Epithelial cell of prostate (primary cell): ENCODE data around the gene RBSN.

Source experiments
- DNase-seq: peaks from one replicate; pipeline ENCODE4 v3.0.0-alpha.2; 2011; ENCODE audit warnings: low read depth, low spot score
- H3K27ac ChIP-seq: fragments of 450-650 bp; 2 replicates; pipeline ENCODE4 v1.5.1; 2017; ENCODE audit warnings: mild to moderate bottlenecking

The RBSN gene

DNA sequence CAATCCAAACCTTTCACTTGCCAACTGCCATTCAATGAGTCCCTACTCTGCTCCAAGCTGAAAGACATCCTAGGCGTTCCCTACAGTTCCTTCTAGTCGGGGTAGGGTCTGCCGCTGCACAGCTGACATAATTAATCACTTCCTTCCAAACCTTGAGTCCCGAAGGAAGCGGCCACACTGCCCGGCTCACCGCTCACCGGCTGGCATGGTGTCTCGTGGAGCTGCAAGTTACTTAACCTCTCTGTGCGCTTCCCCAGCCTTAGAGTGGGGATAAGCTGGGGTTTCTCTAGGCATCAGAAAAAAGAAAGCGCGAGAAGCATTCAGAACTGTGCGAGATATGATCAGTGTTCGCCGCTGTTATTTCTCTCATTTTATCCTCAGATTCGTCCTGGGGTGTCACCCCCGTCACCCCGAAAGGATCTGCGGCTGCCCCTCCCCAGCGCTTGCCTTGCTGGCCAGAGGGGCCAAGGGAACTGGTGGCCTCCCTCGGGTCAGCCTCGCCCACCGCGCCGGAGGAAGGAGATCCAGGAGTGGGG is 34.6 kb downstream of the RBSN start:
- H3K27ac ChIP-seq: peak overlapping the region; percentile 59

DNA sequence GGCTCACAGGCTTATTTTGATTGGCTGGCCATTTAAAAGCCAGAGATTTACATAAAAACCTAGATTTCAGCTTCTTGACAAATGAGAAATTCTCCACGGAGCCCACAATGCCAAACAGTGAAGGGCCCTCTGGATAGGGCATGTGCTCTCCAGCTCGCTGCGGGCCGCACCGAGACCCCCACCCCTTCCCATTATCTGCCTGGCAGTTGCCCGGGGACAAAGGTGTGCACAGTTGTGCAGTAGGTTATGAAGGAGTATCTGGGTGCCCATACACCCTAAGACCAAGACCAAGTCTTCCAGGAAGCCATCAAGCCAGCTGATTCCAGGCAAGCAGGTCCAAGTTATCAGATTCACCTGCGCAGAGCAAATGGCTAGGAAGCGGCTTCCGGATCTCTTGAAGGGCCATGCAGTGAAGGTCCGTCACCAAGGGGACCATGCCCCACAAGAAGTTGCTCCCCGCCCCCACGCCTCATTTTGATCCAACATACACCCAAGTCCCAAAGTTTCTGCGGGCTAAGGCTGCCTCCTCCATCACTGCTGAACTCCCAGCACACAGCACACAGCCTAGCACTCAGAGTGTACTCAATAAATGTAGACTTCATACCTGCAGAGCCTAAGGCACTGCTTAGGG is 35.2 kb downstream of the RBSN start:
- H3K27ac ChIP-seq: peak overlapping the region; percentile 59
- DNase-seq: no peak

More for the DNA sequence above, 34.6 kb downstream of the RBSN start:
- DNase-seq: no peak

DNA sequence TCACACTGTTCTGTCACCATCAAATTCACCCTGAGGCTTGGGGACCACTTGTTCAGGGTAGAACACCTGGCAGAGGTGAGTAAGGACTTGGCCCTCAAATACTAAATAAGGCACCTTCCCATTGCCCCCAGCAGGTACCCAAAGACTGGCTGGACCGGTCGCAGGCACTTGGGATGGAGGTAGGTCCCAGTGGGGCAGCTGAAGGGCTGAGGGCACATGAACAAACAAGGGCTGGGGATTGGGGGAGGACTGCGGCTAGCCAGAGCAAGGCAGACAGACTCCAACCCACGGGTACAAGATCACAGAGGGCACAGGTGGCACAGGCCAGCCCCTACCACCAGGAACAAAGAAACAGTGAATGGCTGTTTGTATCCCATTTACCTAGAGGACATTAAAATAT is 35.7 kb downstream of the RBSN start:
- H3K27ac ChIP-seq: no peak overlapping the region
- DNase-seq: no peak

DNA sequence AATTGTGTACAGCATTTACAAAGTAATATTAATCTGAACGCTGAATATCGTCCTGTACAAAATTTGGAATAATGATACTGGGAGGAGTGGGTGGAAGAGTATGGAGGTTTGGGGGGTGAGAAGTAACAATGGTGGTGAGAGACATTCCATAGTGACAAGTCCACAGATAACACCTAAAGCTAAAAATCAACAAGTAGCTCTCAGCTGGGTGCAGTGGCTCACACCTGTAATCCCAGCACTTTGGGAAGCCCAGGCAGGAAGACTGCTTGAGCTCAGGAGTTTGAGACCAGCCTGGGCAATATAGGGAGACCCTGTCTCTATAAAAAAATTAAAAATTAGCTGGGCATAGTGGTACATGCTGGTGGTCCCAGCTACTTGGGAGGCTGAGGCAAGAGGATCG is 38.9 kb downstream of the RBSN start:
- no peak for DNase-seq
- no peak overlapping the region for H3K27ac ChIP-seq

DNA sequence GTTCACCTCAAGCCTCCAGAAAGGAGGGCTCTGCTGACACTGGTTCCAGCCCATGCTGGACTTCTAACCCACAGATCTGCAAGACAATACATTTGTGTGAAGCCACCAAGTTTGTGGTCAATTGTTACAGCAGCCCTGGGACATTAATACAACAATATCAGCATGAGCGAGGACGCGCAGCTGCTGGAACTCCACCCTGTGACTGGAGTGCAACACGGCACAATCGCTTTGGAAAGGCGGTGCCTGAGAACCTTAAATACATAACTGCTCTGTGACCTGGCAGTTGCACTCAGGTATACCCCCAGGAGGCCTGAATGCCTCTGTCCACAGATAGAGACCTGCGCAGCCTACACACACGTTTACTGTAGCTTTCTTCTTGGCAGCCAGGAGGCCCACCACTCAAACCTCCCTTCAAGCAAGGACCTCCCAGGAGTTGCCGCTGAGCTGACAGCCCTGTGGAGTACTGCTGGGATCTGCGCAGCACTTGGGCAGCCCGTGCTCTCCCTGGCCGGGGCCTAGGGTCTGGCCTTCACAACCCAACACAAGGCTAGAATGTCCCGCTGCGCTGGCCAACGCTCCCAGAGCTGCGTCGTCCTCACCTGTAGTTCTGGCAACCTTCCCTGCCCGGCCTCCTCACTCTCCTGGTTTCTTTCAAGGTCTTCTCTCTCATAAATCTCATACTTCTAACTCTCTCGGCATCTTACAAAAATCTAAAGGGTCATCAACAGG is 42.1 kb downstream of the RBSN start:
- no peak overlapping the region for H3K27ac ChIP-seq
- DNase-seq: no peak

DNA sequence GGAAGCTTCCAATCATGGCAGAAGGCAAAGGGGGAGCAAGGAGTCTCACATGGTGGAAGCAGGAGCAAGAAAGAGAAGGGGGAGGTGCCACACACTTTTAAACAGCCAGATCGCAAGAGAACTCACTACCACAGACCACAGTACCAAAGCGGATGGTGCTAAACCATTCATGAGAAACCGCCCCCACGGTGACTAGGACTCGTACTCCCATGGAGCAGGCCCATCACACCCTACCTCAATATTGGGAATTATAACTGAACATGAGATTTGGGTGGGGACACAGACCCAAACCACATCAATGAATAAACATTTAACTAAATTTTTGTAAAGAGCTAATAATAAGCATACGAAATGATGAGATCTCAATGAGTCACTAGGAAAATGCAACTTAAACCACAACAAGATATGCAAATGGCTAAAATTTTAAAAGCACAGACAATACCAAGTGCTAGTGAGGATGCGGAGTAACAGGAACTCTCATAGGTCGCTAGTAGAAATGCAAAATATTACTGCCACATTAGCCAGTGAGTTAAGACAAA is 43.9 kb downstream of the RBSN start:
- DNase-seq: no peak
- H3K27ac ChIP-seq: no peak overlapping the region

DNA sequence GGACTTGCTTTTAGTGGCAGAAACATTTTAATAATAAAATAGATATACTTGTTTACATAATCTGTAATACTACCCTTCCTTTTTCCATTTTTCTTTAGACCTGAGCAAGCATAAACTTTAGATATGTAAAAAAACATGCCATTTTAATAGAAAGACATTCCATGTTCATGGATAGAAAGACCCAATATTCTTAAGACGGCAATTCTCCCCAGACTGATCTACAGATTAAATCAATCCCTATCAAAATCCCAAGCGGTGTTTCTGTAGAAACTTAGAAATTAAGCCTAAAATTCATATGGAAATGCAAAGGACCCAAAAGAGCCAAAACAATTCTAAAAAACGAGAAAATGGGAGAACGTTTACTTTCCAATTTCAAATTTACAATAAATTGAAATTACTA is 45.4 kb downstream of the RBSN start:
- DNase-seq: no peak
- no peak overlapping the region for H3K27ac ChIP-seq

DNA sequence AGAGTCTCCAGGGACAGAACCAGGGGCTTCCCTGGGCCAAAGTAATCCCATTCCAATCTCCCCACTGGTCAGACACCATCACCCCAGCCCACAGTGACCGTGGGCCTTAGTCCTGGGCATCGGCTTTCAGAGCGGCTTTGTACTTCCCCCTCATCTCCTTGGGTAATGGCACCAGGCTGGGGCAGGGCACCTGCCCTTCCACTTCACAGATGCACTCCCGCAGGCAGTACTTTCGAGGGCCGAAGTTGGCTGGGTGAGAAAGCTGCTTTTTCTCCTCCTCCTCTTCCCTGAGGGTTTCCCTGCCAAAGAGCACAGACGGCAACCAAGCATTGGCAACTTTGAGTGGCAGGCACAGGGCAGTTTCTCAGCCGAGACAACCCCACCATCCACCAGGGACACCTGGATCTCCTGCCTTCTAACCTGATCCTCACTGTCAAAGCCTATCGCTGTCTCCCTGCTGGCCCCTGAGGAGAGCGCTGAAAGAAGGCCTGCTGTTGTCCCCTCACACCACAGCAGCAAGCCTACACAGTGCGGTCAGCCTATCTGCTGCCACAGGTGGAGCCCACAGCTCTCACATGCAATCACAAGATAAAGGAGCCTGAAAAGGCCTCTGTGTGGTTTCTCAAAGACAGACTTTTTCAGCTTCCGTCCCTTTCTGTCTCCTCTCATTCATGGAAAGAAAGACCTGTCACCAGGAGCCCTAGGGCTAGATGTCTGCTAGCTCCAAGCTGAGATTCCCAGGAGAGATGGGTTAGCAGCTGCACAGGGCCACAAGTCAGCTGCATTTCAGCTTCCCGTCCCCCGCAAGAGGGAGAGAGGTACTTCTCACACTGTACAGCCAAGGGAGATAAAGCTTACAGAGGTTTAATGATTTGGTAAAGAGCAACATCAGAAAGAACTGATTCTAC is 46.4 kb downstream of the RBSN start:
- H3K27ac ChIP-seq: no peak overlapping the region
- DNase-seq: no peak

DNA sequence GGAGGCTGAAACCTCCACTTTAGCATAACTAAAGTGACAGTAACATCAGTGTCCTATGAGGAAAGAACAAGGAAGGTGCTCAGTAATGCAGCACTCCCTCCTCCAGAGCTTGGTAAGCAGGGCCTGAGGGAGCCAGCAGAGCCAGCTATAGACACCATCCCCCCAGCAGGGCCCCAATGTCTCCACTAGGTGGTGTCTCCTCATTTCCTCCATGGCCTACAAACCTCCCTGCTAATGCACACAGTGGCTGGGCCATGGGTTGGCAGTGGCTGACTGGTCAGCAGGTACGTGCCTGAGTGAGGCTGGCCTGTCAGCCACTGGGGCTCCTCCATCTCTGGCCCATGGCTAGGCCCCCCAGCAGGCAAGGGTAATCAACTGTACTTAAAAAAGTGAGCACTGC is 47.4 kb downstream of the RBSN start:
- DNase-seq: no peak

DNA sequence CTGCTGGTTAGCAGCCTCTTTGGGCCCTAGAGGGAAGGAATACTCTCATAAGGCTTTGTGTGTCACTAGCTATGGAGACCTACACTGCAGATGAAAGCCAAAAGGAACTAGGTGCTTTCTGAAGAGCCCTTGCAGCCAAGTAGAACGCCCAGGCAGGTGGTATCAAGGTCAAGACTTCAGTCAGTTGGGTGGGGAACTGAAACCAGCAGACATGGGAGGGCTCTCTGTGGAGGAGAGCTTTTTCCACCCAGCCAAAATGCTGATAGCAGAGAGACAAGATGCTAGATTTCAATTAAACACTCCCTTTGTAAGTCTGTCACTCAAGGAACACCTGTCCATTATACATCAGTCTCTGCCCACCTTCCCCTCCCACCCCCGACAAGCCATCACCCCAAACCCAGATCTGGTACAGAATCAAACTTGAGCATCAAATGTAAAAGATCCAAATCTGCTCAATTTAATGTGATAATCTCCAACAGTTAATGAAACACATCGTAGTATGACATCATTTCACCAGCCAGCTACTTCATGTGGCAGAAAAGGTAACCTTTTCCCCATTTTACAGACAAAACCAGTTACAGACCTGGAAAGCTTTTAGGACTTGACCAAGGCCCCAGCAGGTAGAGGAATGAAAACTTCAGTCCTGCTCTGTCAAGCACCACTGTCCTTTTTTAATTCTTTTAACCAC is 48.4 kb downstream of the RBSN start:
- no peak overlapping the region for H3K27ac ChIP-seq

More for the DNA sequence above, 47.4 kb downstream of the RBSN start:
- no peak overlapping the region for H3K27ac ChIP-seq

DNA sequence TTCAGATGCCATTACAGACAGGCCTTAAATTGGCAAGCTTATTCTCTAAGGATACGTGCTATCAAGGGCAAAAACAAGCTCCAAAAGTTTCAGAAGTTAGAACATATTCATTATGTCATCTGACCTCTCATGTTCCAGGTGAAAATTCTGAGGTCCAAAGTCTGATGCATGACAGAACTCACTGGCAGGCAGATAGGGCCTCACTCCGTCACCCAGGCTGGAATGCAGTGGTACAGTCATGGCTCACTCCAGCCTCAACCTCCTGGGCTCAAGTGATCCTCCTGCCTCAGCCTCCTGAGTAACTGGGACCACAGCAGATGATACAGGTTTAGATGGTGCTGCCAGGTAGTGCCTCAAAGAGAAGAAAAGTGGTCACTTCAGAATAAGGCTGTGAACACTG is 49.4 kb downstream of the RBSN start:
- DNase-seq: no peak
- H3K27ac ChIP-seq: no peak overlapping the region

More for the DNA sequence above, 48.4 kb downstream of the RBSN start:
- DNase-seq: no peak

DNA sequence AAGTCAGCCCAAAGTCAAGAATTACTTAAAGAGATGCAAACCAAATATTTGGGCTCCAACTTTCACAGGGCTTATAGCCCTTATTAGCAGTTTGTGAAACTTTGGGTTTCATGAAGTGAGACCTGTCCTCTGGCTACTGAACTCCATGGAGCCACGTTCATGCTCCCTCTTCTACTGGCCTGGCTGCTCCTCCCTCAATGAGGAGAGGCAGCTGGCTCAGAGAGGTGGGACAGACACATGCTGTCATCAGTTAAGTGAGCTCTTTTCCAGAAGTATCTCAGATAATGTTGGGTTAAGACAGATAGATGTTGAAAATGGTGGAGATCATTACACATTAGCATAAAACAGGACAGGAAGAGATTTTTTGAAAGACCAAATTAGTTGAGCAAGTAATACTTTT is 53.3 kb downstream of the RBSN start:
- no peak for DNase-seq
- no peak overlapping the region for H3K27ac ChIP-seq

DNA sequence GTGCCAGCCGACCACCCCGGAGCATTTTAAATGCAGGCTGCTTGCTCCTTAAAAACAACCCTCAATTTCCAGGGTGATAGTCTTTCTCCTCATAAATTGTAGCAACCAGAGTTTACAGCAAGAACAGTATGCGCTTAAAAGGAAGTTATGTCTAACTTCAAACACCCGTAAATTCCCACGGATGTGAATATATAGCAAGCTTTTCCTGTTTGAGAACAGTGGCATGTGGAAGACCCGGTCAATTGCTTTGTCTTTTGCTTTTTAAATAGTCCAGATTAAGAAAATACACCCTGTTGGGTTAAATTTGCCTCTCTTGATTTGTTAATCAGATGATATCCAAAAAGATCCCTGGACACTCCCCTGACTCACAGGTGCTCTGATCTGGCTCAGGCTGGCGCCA is 54.6 kb downstream of the RBSN start:
- H3K27ac ChIP-seq: no peak overlapping the region
- DNase-seq: no peak

DNA sequence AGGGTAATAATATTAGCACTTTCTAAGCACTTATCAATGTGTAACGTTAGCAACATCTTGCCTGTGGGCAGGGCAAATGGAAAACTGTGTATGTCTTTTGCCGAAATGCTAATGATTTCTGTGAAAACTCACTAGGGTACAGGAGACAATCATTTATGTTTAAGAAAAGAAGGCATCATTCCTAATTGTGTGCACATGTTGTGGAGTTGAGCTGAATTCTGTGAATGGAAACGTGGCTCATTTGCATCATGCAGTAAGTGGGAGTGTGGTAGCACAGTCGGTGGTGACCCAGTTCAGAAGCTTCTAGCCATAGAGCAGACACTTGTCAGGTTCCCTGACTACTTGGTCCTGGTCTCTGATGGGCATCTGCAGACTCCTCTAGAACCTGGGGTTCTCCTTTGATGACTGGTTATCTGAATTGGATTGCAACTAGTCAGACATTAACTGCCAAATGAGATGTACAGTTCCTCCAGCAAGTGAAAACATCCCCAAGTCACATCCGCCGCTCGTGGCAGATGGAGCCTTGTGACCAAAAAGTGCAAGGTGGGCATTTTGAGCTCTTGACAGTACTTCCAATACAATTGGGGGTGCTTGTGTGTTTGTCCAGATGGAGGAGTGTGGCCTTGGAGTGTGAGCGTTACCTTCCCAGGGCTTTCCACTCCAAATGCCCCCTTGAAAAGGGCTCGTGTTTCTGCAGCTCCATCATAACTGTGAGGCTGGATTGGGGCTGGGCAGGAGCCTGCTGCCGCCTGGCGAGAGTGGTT is 55.4 kb downstream of the RBSN start:
- no peak for DNase-seq
- no peak overlapping the region for H3K27ac ChIP-seq

DNA sequence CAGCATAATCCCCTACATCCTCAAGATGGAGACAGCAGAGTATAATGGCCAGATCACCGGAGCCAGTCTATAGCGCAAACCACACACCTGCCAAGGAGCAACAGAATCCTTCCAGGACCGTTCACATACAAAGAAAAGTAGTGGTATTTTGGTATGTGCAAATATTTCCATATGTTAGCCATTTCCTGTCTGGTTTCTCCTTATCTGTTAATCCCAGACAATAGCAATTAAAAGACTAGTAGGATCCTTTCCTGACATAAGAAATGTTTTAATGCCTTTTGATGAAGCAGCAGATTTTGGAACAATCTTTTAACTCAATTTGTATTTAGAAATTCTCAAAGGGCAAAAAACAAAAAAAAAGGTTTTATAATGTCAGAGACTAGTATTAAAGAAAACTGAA is 56.0 kb downstream of the RBSN start:
- DNase-seq: no peak

DNA sequence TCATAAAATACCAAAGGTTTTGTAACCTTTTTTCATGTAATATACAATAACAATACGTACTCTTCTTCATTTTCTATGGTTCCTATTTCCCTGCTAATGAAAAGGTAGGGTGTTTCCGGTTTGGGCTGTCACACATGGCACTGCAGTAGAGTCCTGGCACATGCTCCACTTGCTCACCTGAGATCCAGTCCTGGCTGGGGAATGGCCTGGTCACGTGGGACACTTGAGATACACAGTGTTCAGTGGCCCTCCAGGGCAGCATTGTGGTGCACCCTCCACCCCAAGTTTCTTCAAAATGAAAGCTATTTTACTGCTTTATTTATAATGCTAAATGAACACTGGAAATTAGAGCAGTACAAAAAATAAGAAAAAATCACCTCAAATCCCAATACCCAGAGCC is 57.0 kb downstream of the RBSN start:
- H3K27ac ChIP-seq: no peak overlapping the region
- DNase-seq: no peak

More for the DNA sequence above, 56.0 kb downstream of the RBSN start:
- H3K27ac ChIP-seq: no peak overlapping the region

DNA sequence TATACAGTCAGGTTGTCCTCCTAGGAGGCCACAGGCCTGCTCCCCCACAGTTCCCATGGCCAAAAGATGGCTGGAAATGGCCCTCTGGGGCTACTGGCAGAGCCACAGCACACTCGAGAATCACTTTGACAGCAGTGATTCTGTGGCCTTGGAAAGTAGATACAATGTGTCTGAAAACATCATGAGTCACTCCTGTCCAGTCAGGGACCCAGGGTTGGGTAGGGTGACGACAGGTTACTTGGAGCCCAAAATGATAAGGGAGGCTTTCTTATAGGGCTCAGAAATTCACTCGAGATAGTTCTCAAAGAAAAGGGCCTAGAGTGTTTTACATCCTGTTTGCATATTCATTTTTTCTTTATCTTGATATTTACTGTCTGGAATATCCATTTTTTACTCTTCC is 58.1 kb downstream of the RBSN start:
- DNase-seq: no peak
- no peak overlapping the region for H3K27ac ChIP-seq

DNA sequence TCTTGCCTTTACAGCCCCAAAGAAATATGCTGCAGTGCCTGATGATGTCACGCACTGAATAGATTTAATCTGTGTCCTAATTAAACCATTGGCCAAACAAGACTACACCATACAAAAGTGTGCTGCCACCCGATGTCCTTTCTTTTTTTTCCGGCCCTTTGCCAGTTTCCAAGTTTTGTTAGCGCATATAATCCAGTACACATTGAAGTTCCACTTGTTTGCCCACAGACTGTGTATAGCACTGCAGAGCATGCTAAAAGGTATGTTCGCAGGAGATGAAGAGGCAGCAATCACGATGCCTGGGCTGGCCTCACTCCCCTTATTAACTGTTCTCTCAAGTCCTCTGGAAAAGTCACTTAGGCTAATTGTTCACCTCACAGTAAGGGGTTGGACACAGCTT is 60.6 kb downstream of the RBSN start:
- no peak overlapping the region for H3K27ac ChIP-seq
- no peak for DNase-seq

DNA sequence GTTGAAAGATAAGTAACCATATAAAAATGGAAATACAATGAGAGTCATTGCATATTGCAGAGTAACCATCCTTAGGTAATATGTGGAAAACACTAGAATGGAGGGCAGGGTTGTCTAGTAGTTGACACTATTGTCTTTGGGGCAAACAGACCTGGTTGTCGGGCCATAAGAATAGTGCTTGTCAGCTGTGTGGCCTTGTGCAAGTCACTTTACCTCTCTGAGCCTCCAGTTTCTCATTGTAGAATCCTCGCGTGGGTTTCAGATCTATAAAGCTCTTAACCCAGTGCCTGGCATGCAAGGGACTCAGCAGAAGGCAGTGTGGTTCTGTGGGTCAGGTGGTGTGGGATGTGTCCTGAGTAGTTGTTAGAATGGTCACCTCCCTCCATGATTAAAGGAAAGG is 65.8 kb downstream of the RBSN start:
- no peak for DNase-seq
- H3K27ac ChIP-seq: no peak overlapping the region
